ENCODE measurements around the gene SCAMP3.

Gene SCAMP3

DNA sequence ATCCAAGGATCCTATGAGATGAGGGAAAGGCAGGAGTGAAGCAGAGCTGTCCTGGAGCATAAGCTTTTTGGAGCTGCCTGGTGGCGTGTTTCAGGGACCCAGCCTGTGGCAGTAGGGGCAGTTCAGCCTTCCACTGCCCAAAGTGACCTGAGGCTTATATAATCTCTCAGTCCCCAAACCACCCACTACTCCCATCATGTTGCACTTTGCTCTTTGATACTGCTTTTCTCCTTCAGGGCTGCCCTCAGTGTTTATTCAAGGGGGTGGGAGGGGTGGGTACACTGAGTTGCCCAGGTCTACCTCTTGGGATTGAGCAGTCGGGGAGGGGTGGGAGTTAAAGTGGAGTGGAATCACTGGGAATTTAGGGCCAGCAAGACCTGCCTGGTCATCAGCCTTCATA, 24.4 kb upstream of the SCAMP3 start:
- intact Hi-C loops (cut with DNase I) = no loop called here

DNA sequence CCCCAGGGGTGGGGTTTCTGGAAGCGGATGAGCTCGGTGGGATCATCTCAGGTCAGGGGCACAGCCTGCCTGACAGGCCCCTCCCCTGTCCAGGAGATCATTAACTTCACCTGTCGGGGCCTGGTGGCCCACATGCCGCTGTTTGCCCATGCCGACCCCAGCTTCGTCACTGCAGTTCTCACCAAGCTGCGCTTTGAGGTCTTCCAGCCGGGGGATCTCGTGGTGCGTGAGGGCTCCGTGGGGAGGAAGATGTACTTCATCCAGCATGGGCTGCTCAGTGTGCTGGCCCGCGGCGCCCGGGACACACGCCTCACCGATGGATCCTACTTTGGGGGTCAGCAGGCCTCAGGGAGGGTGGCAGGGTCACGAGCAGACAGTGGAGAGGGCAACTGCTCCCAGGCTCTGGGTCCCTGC, 23.5 kb upstream of the SCAMP3 start:
- DNase-seq = peak in 2 of 10 donors; percentile 53 to 73
- intact Hi-C loops (cut with DNase I) = no loop called here

More for the DNA sequence above, 24.4 kb upstream of the SCAMP3 start:
- DNase-seq = peak in 1 of 10 donors; percentile 9

DNA sequence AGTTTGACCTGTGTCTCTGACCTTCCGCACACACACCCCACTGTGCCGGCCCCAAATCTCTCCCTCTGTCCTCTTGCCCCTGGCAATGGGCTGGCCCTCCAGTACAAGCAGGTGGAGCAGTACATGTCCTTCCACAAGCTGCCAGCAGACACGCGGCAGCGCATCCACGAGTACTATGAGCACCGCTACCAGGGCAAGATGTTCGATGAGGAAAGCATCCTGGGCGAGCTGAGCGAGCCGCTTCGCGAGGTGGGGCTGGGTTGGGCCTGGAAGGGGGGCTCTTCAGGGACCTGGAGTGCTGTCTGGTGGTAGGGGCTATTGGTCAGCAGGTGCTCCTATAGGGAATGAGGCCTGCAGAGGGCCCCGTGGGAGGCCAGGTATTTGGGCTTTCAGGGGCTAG, 22.9 kb upstream of the SCAMP3 start:
- intact Hi-C loops (cut with DNase I) = no loop called here
- DNase-seq = peak in 2 of 10 donors; percentile 9 to 55

DNA sequence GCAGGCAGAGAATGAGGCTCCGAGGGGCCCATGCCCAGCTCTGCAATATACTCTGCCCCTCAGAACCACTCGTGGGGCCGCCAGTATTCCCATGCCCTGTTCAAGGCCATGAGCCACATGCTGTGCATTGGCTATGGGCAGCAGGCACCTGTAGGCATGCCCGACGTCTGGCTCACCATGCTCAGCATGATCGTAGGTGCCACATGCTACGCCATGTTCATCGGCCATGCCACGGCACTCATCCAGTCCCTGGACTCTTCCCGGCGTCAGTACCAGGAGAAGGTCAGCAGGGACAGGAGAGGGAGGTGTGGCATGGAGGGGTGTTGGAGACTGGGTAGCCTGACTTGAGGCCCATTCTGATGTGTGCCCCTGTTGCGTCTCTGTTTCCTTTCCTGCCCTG, 22.3 kb upstream of the SCAMP3 start:
- intact Hi-C loops (cut with DNase I) = no loop called here
- peak in 2 of 10 donors; percentile 64 to 68 for DNase-seq

DNA sequence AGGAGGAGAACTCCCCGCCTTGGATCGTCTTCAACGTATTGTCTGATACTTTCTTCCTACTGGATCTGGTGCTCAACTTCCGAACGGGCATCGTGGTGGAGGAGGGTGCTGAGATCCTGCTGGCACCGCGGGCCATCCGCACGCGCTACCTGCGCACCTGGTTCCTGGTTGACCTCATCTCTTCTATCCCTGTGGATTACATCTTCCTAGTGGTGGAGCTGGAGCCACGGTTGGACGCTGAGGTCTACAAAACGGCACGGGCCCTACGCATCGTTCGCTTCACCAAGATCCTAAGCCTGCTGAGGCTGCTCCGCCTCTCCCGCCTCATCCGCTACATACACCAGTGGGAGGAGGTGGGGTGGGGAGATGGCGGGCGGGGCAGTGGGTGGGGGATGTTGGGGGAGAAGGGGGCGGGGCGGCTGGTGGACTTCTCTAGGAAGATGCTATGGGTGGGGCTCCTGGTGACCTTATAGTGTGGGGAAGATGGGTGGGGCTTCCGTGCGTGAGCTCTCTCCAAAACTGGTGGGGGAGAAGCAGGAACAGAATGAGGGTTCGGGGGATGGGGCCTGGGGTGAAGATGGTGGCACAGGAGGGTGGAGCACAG, 20.4 kb upstream of the SCAMP3 start:
- peak in 2 of 10 donors; percentile 31 to 62 for DNase-seq
- intact Hi-C loops (cut with DNase I) = no loop called here

DNA sequence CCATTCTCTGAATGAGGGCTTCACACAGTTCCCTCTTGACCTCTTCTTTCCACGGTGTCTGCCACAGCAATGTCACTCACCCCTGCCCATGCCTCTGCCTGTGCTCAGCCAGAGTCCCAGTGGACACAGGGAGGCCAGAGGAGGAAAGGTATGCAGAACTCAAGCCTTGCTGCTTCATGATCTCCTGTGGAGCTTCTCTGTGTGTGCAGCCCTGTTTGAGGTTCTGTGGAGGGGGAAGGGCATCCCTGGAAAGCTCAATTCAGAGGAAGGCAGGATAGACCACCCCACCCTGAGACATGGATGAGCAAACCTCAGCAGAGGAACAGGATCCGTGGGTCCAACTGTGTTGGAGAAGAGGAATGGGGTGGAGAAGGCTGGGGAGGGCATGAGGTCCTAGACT, 17.1 kb upstream of the SCAMP3 start:
- intact Hi-C loops (cut with DNase I) = no loop called here

DNA sequence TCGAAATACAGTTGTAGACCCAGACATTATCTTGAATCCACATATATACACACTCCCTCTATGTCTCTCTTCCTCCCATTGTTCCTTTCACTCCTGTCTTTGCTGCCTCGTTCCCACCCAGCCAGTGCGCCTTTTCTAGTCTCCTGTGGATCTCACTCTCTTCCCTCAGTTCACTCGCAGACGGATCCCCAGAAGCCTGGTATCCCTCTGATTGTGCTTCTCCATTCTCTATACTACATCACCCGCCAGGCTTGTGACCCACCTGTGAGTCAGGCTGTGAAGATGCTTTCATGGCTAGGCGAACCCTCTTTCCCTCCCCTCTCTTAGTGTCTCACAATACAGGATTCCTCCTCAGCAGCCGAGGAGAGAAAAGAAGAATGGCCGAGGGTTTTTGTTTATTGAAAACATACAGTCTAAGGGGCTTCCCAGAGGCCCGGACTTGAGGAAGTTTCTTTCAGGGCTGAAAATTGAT, 16.6 kb upstream of the SCAMP3 start:
- peak in 2 of 10 donors; percentile 70 to 78 for DNase-seq
- intact Hi-C loops (cut with DNase I) = no loop called here

More for the DNA sequence above, 17.1 kb upstream of the SCAMP3 start:
- peak in 2 of 10 donors; percentile 29 to 42 for DNase-seq

DNA sequence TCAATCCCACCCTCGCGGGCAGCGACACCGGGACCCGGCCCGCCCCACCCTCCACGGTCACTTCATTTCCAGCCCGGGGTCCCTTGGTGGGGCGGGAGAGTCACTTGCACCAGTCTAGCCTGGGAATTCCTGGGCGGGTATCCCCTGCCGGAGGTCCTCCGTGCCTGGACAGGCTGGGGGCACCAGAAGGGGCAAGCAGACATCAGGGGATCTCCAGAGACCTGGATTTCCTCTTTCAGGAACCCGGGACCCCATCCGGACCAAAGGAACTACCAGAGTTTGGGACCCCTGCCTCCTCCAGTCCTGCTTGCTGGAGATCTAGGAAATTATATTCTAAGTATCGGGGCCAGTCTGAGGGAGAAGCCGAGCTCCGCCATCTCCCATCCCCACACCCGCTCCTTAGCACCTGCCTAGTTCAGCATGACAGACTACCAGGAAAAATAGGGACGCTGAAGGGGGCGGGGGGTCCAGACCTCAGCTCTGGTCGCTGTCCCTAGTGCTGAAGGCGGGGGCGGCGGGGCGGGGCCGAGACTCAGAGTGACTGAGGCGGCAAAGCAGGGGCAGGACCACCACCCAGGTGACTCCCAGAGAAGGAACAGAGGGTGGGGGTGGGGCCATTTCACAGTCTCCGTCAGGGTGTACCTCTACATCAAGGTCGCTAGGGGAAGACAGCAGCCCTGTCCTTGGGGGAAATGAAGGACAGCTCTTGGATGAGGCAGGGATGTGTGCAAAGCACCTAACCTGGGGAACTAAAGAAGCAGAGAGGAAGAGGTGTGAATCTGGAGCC, 15.9 kb upstream of the SCAMP3 start:
- DNase-seq = peak in 3 of 10 donors; percentile 32 to 82 (median 78)
- intact Hi-C loops (cut with DNase I) = loop anchor here (1.0 kb wide), 1 partner anchor 45 kb away; no protein-coding TSS in a partner anchor

DNA sequence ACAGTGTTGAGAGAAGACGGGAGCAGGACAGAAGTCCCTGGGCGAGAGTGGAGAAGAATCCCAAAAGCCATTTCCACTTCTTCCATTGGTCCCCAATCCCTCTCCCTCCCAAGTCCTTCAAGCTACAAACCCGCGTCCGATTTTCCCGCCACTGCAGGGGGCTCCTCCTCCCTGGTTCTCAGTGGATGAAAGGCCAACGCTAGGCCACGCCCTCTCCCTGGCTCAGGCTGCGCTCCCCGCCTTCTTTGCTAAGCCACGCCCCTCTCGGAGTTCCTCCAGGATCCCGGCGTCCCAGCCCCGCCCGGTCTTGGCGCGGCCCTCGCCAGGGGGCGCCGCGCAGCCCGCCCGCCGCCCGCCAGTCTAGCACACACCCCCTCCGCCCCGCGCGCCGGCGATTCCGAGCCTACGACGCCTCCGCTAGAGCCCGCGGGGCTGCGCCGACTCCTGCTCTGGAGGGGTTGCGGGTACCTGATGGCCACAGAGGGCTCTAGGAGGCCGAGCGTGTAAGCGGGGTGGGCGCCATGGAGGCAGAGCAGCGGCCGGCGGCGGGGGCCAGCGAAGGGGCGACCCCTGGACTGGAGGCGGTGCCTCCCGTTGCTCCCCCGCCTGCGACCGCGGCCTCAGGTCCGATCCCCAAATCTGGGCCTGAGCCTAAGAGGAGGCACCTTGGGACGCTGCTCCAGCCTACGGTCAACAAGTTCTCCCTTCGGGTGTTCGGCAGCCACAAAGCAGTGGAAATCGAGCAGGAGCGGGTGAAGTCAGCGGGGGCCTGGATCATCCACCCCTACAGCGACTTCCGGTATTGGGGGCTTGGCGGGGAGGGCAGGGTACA, 15.1 kb upstream of the SCAMP3 start, which contains the start of gene HCN3:
Gene HCN3 (plus strand): TSS at position 394 of the 832 bp plus-strand sequence. CDS start 128 bp downstream, at position 522.
- intact Hi-C loops (cut with DNase I) = loop anchor here (1.0 kb wide), 1 partner anchor 46 kb away; no protein-coding TSS in a partner anchor
- peak; percentile 96 to 100 (median 98) for DNase-seq

DNA sequence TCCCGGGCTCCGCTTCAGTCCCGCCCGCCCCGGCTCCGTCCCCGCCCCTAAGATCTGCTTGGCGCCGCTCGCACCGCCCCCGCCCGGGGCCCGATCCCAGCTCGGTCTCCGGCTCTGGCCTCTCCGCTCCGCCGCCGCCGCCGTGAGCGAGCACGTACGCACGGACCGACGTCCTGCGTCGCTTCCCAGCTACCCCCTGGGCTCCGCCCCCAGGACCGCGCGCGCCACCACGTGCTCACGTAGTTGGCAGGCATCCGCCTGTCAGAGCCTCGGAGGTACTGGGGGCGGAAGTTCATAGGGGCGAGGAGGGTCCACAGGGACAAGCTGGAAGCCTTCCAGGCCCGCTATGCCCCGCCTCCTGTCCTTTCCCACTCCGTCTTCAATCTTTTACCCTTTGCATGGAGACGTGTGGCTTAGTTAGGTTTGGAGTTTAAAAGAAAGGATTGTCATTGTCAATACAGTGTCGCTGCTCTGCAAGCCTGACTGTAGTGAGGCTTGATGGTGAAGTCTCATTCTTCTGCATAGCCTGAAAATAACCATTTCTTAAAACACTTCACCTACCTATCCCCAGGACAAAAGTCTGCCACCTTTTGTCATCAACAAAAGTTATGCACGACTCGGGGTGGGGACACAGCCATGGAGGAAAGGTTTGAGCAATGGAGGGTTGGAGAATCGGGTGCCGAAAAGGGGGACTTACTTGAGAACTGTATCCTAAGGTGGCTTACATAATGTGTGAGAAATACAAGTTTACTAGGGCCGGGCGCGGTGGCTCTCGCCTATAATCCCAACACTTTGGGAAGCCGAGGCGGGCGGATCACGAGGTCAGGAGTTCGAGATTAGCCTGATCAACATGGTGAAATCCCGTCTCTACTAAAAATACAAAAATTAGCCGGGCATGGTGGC, 11.4 kb upstream of the SCAMP3 start, which contains the start of gene CLK2:
Gene CLK2 (minus strand): TSS at position 162 of the 903 bp plus-strand sequence. CDS start 2,527 bp downstream, outside the sequence.
- peak; percentile 91 to 99 (median 94) for DNase-seq
- intact Hi-C loops (cut with DNase I) = no loop called here

DNA sequence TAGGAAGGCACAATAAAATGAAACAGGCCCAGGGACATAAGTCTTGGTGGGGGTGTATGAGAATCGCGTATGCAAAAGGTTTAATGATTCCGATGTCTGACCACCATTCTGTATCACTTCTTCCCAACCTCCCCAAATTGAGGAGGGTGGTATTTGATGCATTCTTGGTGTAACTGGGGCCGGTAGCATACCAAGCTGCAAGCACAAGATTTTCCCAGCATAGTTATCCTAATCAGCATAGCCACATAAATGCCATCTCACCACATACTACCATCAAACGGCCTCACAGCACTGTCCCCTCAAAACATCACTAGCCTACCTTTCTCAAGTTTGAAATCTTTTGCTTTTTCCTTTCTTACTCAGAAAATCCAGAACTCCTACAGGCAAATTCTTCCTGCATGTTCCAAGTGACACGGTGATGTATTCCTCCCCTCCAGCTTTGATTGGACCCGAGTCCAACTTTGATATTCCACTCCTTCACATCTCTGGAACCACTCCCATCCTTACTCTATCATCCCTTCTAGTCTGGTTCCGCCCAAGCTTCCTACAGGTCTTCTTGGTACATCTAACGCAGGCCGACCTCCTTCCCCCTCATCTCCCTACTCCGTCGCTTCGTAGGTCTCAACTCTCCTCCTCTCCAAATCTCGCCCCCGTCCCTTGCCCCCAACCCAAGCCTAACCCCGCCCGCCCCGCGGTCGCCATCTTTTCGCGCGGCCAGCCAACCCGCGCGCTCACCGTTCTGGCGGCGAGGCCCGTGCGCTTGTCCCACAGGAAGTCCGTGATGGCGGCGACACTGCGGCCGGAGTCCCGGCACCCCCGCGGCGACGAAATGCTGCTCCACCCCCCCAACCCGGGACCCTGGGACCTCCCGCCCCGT, 10.5 kb upstream of the SCAMP3 start:
- DNase-seq = peak in 1 of 10 donors; percentile 42
- intact Hi-C loops (cut with DNase I) = loop anchor here (1.0 kb wide), 1 partner anchor 10 kb away; the partner anchor contains the start of gene SCAMP3

DNA sequence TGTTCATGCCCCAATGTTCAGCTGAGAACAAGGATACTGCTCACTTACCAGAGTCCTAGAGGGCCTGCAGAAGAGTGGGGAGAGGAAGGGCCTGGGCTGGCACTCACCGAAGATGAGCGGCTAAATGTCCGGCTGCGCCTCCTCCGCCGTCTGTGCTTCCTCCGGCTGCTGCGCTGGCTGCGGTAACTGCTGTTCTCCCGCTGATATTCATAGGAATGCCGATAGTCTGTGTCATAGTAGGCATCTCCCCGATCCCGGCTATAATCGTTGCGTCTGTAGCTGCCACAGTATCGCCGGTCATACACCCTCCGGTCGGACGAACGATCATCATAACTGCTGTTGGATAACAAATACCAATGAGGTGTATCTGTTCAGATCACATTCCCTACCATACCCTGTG, 7.2 kb upstream of the SCAMP3 start:
- intact Hi-C loops (cut with DNase I) = no loop called here
- DNase-seq = no peak

DNA sequence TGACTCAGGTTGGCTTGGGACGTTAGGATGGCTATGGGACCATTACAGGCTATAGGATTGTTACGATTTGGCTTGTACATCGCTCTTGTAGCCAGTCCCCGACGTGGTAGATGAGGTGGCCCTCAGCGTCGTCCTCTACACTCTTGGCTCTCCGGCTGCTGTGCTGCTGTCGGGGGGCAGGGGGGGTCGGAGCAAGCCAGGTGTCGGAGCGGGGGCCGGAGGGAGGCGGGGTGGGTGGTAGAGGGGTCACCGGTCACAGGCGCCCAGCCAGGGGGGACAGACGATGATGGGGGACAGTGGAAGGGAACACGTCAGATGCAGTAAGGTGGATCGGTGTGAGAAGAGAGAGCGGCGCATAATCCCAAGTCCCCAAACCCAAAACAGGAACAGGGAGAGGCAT, 6.5 kb upstream of the SCAMP3 start:
- intact Hi-C loops (cut with DNase I) = no loop called here
- DNase-seq = no peak

DNA sequence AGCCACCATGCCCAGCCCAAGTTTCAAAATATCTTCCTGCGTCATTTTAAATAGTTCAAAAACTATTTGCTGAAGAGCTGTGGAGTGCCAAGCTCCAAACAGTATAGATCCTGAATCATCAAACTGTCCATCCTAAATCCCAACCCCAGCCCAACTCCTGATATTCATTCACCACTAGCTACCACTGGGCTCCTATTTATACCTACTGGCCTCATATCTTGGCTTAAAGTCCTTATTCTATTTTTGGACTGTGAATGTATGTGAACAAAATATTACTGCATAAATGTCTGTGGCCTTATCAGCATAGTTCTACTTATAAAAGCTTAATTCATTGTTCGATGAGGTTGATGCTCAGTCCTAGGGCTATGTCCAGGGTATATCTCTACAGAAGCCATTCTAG, 5.2 kb upstream of the SCAMP3 start:
- intact Hi-C loops (cut with DNase I) = no loop called here
- DNase-seq = no peak

DNA sequence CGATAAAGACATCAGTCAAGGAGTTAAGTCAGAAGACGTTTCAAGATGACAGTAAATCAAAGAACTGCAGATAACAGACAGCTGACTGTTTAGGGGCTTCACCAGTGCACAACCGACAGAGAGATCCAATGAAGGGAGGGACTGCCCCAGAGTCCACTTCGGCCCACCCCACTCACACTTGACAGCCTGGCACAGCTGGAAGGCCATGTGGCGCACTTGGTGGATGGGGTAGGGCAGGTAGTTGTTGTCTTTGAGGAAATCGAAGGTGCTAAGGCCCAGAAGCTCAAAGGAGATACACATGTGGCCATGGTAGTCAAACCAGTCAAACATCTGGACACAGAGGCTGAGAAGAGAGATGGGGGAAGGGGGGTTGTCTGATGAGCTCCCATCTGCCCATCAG, 4.4 kb upstream of the SCAMP3 start:
- intact Hi-C loops (cut with DNase I) = no loop called here
- no peak for DNase-seq

DNA sequence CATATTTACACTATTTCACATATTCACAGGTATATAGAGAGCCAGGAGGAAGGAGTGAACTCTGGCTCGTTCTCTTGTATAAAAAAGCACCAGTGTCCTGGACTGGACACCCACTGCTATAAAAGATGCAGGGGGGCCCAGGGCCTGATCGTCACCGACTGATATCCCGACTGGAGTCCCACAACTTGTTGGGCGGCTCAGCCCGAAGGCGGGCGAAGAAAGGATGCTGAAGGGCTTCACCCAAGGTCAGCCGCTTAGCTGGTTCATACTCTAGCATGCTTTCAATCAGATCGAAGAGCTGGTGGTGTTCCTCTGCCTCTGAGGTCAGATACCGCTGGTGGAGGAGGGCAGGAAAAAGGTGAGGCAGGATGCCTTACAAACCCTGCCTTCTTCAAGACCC, 907 bp upstream of the SCAMP3 start:
- intact Hi-C loops (cut with DNase I) = no loop called here
- no peak for DNase-seq

DNA sequence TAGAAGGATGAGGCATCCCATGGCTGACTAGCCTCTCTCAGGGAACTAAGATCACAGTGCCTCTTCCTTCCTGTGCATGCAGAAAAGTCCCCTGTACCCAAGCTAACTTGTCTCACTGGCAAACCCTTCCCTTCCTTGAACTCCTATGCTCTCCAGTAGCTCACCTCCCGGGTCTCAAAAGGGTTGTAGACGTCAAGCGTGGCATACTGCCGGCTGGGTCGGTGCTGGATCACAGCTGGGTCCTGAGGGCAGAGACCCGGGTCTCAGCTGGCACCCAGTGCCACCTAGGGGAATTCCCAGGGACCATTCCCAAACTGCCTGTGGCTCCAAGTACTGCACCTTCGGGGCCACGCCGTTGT, 688 bp downstream of the SCAMP3 start:
- intact Hi-C loops (cut with DNase I) = no loop called here
- DNase-seq = no peak

DNA sequence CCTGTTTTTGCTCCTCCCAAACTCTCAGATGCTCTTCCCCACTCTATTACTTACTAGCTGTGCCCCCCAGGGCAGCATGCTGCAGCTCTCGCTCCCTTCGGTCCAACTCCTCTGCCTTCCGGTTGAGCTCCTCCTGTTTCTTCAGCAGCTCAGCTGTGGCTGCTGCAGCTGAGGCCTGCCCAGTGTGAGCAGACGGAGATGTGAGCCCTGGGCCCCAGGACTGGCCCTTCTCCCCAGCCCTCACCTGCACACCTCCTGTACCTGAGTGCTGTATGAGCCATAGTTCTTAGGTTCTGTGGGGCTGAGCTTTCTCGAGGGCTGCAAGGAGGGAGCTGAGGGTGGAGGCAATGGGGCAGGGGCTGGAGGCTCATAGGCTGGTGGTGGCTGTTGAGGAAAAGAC, 1.9 kb downstream of the SCAMP3 start:
- intact Hi-C loops (cut with DNase I) = no loop called here
- no peak for DNase-seq

All from posterior cingulate gyrus (tissue), 11 donors.